WTC11 (cell line): Measurements from ENCODE around the gene FOXJ1.

ENCODE experiments used
- CREB1 ChIP-seq: sonication (generic); formaldehyde crosslinking; IDR thresholded peaks from 2 replicates; pipeline ENCODE4 v1.8.0; 2023; ENCODE audit warnings: mild to moderate bottlenecking, missing genetic modification reagents
- CTCF ChIP-seq: fragments of 200-600 bp; IDR thresholded peaks from 2 replicates; pipeline ENCODE4 v1.8.0; 2022; ENCODE audit warnings: antibody characterized with exemption
- TF ChIP-seq, protein P1 (sequence below): sonication (generic); formaldehyde crosslinking; IDR thresholded peaks from 2 replicates; pipeline ENCODE4 v1.8.1; 2023; ENCODE audit warnings: mild to moderate bottlenecking, missing genetic modification reagents, moderate library complexity

DNA sequence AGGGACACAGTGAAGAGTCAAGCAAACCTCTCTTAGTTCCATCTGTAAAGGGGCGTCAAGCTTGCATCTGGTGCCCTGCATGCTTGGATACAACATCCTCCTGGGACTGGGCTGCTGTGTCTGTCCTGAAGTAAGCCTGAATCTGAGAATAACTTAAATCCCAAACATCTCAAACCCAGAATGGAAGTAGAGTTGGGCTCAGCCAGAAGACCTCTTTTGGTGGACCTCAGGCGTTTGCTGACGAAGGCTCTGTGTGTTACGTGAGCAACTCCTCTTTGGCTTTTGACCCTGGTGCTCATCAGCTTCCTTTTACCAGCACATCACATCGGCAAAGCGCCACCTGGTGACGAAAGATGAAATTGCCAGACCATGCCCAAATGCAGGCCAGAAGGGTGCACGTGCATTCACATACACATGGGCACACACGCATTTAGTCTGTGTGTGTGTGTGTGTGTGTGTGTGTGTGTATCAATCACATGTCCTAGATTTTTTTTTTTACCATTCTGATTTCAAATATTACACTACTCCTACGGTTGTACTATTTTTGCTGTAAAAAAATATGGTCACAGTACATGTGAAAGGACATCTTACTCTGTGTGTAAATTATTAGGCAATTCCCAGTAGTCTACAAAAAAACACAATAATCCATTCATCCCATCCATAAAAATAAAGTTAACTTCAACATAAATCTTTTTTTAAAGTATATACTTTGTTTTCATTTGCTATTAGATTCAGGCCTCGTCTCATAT lies 41.1 kb upstream of the FOXJ1 start:
- TF ChIP-seq CREB1 (CRISPR knock-in tag) (no peak), CTCF (peak; percentile 83)
- TF ChIP-seq, protein P1, sequence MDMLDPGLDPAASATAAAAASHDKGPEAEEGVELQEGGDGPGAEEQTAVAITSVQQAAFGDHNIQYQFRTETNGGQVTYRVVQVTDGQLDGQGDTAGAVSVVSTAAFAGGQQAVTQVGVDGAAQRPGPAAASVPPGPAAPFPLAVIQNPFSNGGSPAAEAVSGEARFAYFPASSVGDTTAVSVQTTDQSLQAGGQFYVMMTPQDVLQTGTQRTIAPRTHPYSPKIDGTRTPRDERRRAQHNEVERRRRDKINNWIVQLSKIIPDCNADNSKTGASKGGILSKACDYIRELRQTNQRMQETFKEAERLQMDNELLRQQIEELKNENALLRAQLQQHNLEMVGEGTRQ (CRISPR knock-in tag), result no peak
